ENCODE measurements around the gene MYRF.

MYRF gene

DNA sequence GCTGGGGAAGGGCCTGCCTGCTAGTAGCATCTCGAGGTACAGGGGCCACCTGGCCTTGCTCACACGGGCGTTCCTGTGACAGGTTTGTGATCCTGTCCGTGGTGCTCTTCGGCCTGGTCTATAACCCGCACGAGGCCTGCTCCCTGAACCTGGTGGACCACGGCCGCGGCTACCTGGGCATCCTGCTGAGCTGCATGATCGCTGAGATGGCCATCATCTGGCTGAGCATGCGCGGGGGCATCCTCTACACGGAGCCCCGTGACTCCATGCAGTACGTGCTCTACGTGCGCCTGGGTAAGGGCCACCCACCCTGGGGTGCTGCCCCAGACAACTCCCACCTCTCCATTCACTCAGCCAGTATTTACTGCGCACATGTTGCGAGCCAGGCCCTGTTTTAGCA, 31.8 kb upstream of the MYRF start:
- Histone ChIP-seq H3K4me3 (ENCODE audit: low read length) (no peak overlapping the region), H3K36me3 (ENCODE audit: insufficient read depth, low read length) (no peaks in the 10 kb centered on the region), H3K9me3 (replicated peaks; ENCODE audit: low read length) (no peaks in the 10 kb centered on the region), H3K9ac (ENCODE audit: low read depth, low read length) (no peak overlapping the region), H3K4me1 (ENCODE audit: control insufficient read depth, insufficient read depth, low read length) (peaks cover 24% of the 10 kb centered on the region), H3K4me2 (ENCODE audit: low read length) (no peak overlapping the region), H3K27me3 (ENCODE audit: control insufficient read depth, insufficient read depth, low read length) (no peaks in the 10 kb centered on the region)

DNA sequence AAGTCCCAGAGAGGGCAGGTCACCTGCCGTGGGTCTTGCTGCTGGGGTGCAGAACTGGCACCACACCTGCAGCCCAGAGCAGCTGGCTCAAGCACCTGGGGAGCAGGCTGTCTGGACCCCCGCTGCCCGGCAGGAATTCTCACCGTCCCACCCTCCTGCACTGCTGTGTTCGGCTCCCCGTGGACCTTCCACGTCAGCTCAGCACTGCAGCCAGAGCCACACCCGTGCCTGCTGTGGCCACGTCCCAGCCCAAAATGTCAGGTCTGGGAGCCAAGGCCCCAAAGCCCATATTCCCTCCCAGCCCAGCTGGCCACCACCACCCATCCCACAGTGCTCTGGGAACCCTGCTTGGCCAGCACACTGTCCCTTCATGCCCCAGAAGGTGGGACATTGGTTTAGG, 28.0 kb upstream of the MYRF start:
- Histone ChIP-seq H3K4me3 (ENCODE audit: low read length) (no peak overlapping the region), H3K4me1 (ENCODE audit: control insufficient read depth, insufficient read depth, low read length) (peaks cover 18% of the 10 kb centered on the region), H3K9ac (ENCODE audit: low read depth, low read length) (no peak overlapping the region), H3K4me2 (ENCODE audit: low read length) (no peak overlapping the region), H3K27me3 (ENCODE audit: control insufficient read depth, insufficient read depth, low read length) (no peaks in the 10 kb centered on the region), H3K9me3 (replicated peaks; ENCODE audit: low read length) (no peaks in the 10 kb centered on the region), H3K36me3 (ENCODE audit: insufficient read depth, low read length) (peaks cover 7% of the 10 kb centered on the region)

DNA sequence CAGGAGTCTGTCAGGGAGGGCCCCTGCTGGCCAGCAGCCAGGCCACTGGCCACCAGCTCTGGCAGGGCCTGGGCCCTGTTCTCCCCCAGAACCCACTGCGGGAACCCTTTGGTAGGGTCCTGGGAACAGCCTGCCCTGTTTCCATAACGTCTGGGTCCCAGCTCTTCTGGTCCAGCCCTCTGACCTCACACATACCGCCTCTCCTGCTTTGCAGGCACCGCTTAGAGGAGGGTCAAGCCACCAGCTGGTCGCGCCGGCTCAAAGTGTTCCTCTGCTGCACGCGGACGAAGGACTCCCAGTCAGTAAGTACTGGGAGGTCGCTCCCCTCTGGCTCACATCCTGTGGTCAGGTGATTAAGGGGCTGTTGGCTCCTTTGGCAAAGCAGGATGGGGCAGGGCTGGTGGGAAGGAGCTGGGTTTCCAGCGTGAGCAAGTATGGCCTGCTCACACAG, 26.6 kb upstream of the MYRF start:
- Histone ChIP-seq H3K4me3 (ENCODE audit: low read length) (no peak overlapping the region), H3K9me3 (replicated peaks; ENCODE audit: low read length) (no peaks in the 10 kb centered on the region), H3K9ac (ENCODE audit: low read depth, low read length) (no peak overlapping the region), H3K4me1 (ENCODE audit: control insufficient read depth, insufficient read depth, low read length) (peaks cover 18% of the 10 kb centered on the region), H3K36me3 (ENCODE audit: insufficient read depth, low read length) (peaks cover 9% of the 10 kb centered on the region), H3K4me2 (ENCODE audit: low read length) (no peak overlapping the region), H3K27me3 (ENCODE audit: control insufficient read depth, insufficient read depth, low read length) (no peaks in the 10 kb centered on the region)

DNA sequence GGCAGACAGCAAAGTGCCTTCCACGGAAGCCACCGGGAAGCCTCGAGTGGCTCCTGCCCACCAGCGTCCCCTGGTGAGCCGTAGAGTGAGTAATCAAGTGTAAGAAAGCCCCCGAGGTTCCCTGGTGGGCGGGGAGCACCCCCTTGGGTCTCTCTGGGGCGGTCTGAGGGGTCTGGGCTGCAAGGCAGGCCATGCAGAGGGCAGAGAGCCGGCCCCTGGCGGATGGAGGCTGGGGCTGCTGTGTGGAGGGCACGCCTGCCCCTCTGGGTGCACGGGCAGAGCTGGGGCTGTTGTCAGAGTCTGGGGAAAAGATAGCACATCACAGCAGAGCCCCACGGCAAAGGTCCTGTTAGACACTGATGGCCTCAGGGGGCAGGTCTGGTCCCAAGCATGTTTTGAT, 25.7 kb upstream of the MYRF start:
- H3K4me3 ChIP-seq (ENCODE audit: low read length), result no peak overlapping the region
- no peak overlapping the region for H3K9ac ChIP-seq (ENCODE audit: low read depth, low read length)
- H3K4me1 ChIP-seq (ENCODE audit: control insufficient read depth, insufficient read depth, low read length), result peaks cover 21% of the 10 kb centered on the region
- H3K4me2 ChIP-seq (ENCODE audit: low read length), result no peak overlapping the region
- H3K27me3 ChIP-seq (ENCODE audit: control insufficient read depth, insufficient read depth, low read length), result no peaks in the 10 kb centered on the region
- peaks cover 9% of the 10 kb centered on the region for H3K36me3 ChIP-seq (ENCODE audit: insufficient read depth, low read length)
- no peaks in the 10 kb centered on the region for H3K9me3 ChIP-seq (replicated peaks; ENCODE audit: low read length)

DNA sequence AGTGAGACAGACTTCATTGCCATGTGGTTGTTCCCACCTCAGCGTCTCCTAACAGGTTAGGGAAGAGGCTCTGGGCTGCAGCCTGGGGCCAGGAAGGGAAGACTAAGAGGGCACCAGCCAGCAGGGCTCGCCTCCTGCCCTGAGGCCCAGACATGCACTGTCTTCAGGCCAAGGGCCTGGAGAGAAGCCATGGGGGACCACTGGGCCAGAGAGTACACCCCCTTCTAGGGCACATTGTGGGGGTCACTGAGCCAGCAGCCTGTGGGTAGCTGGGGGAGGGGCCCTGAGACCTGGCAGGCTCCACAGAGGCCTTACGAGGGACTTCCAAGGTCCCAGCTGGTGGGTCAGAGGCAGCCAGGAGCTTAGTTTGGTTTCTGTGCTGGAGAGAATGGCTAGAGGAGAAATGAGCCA, 25.0 kb upstream of the MYRF start:
- no peaks in the 10 kb centered on the region for H3K27me3 ChIP-seq (ENCODE audit: control insufficient read depth, insufficient read depth, low read length)
- H3K4me1 ChIP-seq (ENCODE audit: control insufficient read depth, insufficient read depth, low read length), result peaks cover 28% of the 10 kb centered on the region
- no peaks in the 10 kb centered on the region for H3K9me3 ChIP-seq (replicated peaks; ENCODE audit: low read length)
- no peak overlapping the region for H3K4me3 ChIP-seq (ENCODE audit: low read length)
- H3K9ac ChIP-seq (ENCODE audit: low read depth, low read length), result no peak overlapping the region
- H3K4me2 ChIP-seq (ENCODE audit: low read length), result no peak overlapping the region
- H3K36me3 ChIP-seq (ENCODE audit: insufficient read depth, low read length), result peaks cover 9% of the 10 kb centered on the region

DNA sequence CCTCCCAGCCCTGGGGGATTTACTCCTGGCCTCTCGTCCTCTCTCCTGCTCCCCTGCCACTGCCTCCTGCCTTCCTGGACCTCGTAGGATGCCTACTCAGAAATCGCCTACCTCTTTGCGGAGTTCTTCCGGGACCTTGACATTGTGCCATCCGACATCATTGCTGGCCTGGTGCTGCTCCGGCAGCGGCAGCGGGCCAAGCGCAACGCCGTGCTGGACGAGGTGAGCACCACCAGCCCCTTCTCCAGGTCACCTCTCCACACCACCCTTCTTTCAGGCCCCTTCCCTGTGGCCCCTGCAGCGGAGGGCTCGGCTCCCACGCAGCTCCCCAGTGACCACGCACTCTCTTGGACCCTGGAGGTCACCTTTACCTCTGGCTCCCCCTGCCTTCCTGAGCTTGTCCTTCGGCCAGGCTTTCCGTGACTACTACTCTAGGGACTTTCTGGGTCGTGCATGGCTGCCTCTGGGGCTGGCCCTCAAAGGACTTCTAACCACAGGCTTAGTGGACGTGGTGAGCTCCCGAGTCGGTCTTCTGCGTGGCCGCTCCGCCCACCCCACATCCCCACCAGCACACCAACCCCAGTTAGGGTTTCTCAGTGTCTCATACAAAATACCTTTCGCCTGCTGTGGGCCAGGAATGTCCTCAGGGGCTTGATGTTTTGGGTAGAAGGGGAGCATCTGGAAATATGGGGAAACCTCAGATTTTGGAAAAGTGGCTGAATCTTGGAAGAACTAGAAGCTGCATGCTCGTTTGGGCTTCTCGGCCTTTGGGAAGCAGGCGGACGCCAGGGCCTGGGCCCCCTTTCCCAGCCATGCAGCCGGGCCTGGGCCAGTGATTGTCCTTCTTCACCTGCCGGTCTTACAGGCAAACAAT, 24.1 kb upstream of the MYRF start:
- no peak overlapping the region for H3K9ac ChIP-seq (ENCODE audit: low read depth, low read length)
- H3K4me2 ChIP-seq (ENCODE audit: low read length), result no peak overlapping the region
- H3K9me3 ChIP-seq (replicated peaks; ENCODE audit: low read length), result no peaks in the 10 kb centered on the region
- no peaks in the 10 kb centered on the region for H3K27me3 ChIP-seq (ENCODE audit: control insufficient read depth, insufficient read depth, low read length)
- H3K4me1 ChIP-seq (ENCODE audit: control insufficient read depth, insufficient read depth, low read length), result peaks cover 37% of the 10 kb centered on the region
- H3K36me3 ChIP-seq (ENCODE audit: insufficient read depth, low read length), result peaks cover 9% of the 10 kb centered on the region
- no peak overlapping the region for H3K4me3 ChIP-seq (ENCODE audit: low read length)

DNA sequence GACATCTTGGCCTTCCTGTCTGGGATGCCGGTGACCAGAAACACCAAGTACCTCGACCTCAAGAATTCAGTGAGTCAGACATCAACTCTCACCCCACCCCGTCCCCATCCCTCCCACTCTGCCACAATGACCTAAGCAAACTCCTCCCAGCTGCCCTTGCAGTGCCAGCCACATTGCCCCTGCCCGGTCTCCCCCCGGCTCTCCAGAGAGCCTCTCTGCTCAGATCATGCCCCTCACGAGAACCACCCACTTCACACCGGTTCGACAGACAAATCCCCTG, 23.6 kb upstream of the MYRF start:
- H3K4me1 ChIP-seq (ENCODE audit: control insufficient read depth, insufficient read depth, low read length), result peaks cover 37% of the 10 kb centered on the region
- H3K9ac ChIP-seq (ENCODE audit: low read depth, low read length), result no peak overlapping the region
- H3K27me3 ChIP-seq (ENCODE audit: control insufficient read depth, insufficient read depth, low read length), result no peaks in the 10 kb centered on the region
- no peak overlapping the region for H3K4me2 ChIP-seq (ENCODE audit: low read length)
- peaks cover 9% of the 10 kb centered on the region for H3K36me3 ChIP-seq (ENCODE audit: insufficient read depth, low read length)
- H3K4me3 ChIP-seq (ENCODE audit: low read length), result no peak overlapping the region
- no peaks in the 10 kb centered on the region for H3K9me3 ChIP-seq (replicated peaks; ENCODE audit: low read length)

DNA sequence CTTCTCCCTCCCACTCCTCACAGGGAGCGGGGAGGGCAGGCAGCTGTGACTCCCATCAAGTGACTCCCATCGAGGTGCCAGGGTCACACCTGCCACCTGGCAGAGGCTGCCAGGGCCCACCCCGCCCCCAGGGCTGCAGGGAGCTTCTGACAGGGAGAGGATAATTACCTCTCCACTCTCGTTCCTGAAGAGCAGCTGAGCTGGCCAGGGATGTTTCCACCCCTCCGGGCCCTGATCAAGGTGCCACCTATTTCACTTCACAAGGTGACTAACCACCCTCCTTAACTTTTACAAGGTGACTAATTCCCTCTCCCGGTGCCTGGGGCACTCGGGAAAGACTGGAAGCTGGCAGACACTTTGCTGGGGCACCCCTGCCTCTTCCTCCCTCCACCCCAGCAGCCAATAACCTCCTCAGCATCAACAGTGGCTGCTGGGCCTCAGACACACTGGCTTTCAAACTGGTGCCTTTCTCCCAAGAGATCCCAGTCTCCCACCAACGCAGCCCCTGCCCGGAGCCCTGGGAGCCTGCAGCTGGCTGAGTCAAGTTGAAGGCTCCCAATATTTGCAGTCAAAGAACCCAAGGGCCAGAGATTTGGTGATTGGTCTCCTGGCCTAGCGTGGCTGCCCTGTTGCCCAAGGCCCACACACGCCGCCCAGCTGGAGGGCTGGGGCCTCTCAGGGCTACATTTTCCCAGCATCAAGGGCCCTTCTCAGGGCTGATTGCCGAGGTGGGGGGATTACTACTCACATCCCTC, 22.0 kb upstream of the MYRF start:
- Histone ChIP-seq H3K27me3 (ENCODE audit: control insufficient read depth, insufficient read depth, low read length) (no peaks in the 10 kb centered on the region), H3K9ac (ENCODE audit: low read depth, low read length) (no peak overlapping the region), H3K4me1 (ENCODE audit: control insufficient read depth, insufficient read depth, low read length) (peaks cover 37% of the 10 kb centered on the region), H3K36me3 (ENCODE audit: insufficient read depth, low read length) (peaks cover 9% of the 10 kb centered on the region), H3K4me2 (ENCODE audit: low read length) (no peak overlapping the region), H3K4me3 (ENCODE audit: low read length) (no peak overlapping the region), H3K9me3 (replicated peaks; ENCODE audit: low read length) (no peaks in the 10 kb centered on the region)

DNA sequence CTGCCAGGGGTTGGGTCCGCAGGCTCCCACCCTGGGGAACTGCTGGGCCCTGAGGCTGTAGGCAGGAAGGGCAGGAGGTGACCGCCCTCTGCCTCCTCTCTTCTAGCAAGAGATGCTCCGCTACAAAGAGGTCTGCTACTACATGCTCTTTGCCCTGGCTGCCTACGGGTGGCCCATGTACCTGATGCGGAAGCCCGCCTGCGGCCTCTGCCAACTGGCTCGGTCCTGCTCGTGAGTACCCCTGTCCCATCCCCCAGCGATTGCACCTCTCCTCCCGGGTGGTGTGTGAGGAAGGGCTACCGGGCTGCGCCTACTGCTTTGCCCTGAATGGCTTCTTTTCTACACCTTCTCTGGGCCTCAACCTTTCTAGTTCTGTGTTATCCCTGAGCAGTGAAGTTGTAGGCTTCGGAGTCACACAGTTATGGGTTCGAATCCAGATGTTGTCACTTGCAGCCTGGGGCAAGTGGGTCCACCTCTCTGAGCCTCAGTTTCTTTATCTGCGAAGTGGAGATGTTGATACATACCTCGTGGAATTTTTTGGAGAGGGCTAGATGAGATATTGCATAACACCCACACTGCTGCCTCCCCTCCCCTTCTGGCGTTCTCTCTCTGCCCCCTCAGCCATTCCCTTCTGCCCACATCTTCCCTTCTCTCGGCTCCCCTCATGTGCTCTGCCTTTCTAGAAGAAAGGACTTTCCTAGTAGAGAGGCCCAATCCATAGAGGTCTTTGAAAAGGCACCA, 21.1 kb upstream of the MYRF start:
- H3K4me1 ChIP-seq (ENCODE audit: control insufficient read depth, insufficient read depth, low read length), result peaks cover 31% of the 10 kb centered on the region
- no peak overlapping the region for H3K4me2 ChIP-seq (ENCODE audit: low read length)
- H3K27me3 ChIP-seq (ENCODE audit: control insufficient read depth, insufficient read depth, low read length), result no peaks in the 10 kb centered on the region
- peaks cover 9% of the 10 kb centered on the region for H3K36me3 ChIP-seq (ENCODE audit: insufficient read depth, low read length)
- no peaks in the 10 kb centered on the region for H3K9me3 ChIP-seq (replicated peaks; ENCODE audit: low read length)
- no peak overlapping the region for H3K4me3 ChIP-seq (ENCODE audit: low read length)
- H3K9ac ChIP-seq (ENCODE audit: low read depth, low read length), result no peak overlapping the region

DNA sequence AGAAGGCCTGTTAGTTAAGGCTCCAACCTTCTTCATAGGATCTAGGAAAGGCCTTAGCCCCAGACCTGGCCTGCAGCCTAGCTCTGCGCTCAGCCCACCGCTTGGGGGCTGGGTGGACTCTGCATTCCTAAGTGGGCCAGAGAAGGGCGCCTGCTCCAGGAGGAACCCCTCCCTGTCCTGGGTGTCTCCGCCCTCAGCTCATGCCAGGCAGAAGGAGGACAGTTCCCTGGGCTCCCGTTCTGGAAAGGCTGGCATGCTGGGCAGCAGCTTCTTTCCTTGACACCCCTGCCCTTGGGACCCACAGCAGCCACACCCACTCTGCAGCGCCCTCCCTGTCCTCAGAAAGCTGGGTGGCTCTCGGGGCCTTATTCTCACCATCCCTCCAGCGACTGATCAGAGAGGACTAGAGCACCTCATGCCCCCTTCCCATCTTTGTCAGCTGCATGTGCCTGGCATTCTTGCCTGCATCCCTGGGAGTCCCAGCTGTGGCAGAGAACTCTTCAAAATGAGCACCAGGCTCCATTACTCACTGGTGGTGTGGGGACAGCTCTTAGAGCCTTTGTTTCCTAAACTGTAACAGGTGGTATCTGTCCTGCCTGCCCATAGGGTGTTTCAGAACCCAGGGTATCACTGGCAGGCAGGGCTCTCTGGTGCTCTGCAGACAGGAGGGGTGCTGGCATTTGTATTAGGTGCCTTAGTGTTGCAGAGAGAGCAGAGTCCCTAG, 20.3 kb upstream of the MYRF start:
- Histone ChIP-seq H3K9me3 (replicated peaks; ENCODE audit: low read length) (no peaks in the 10 kb centered on the region), H3K4me3 (ENCODE audit: low read length) (no peak overlapping the region), H3K4me1 (ENCODE audit: control insufficient read depth, insufficient read depth, low read length) (peaks cover 31% of the 10 kb centered on the region), H3K4me2 (ENCODE audit: low read length) (no peak overlapping the region), H3K36me3 (ENCODE audit: insufficient read depth, low read length) (peaks cover 9% of the 10 kb centered on the region), H3K9ac (ENCODE audit: low read depth, low read length) (no peak overlapping the region), H3K27me3 (ENCODE audit: control insufficient read depth, insufficient read depth, low read length) (no peaks in the 10 kb centered on the region)

DNA sequence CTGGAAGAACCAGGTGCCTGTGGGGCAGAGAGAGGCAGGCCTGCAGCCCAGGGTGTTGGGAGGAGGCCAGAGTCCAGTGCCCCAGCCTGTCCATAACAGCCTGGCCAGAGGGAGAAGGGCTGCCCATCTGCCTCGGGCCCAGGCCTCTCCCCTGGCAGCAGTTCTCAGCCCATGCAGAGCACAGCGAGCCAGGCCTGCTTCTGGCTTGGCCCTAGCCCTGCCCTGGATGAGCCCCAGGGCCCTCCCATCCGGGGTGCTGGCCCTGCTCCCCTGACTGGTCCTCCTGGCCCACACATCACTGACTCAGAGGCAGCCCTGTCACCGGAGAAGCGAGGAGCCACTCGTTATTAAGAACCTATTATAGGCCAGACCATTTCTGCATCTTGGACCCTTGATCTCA, 19.7 kb upstream of the MYRF start:
- H3K36me3 ChIP-seq (ENCODE audit: insufficient read depth, low read length), result peaks cover 9% of the 10 kb centered on the region
- H3K4me2 ChIP-seq (ENCODE audit: low read length), result peak overlapping the region; percentile 43
- peak overlapping the region; percentile 13 for H3K9ac ChIP-seq (ENCODE audit: low read depth, low read length)
- H3K4me1 ChIP-seq (ENCODE audit: control insufficient read depth, insufficient read depth, low read length), result peaks cover 31% of the 10 kb centered on the region
- H3K4me3 ChIP-seq (ENCODE audit: low read length), result no peak overlapping the region
- no peaks in the 10 kb centered on the region for H3K9me3 ChIP-seq (replicated peaks; ENCODE audit: low read length)
- no peaks in the 10 kb centered on the region for H3K27me3 ChIP-seq (ENCODE audit: control insufficient read depth, insufficient read depth, low read length)

Data from skeletal muscle satellite cell (primary cell).